HG02938 (cell line): ENCODE data around the gene CXorf51B.
"Not testable (repeated sequence)": the region's sequence is repeated elsewhere in the genome, so short reads cannot be mapped to it uniquely, and the experiment has no call there.

ENCODE experiments used
- ATAC-seq: cut with Tn5 transposase; IDR thresholded peaks from one replicate; pipeline ENCODE4 v1.9.1; 2021; ENCODE audit warnings: mild to moderate bottlenecking, moderate library complexity; ENCODE audit not compliant: unreplicated experiment

CXorf51B gene

GRCh38 chrX:146809471-146809870 lies at the start of gene CXorf51B:
Gene CXorf51B (plus strand): TSS chrX:146809771. CDS start chrX:146809792, 21 bp downstream.
- ATAC-seq = not testable (repeated sequence)

GRCh38 chrX:146814644-146815043 lies 5.1 kb downstream of the CXorf51B start, which contains the start of gene CXorf51A:
Gene CXorf51A (minus strand): TSS chrX:146814744. CDS start chrX:146814723, 21 bp downstream.
- ATAC-seq = not testable (repeated sequence)

- ATAC-seq = no peak
Observed at GRCh38 chrX:146831994-146832393, 22.4 kb downstream of the CXorf51B start.

- ATAC-seq = no peak
Observed at GRCh38 chrX:146854281-146854680, 44.7 kb downstream of the CXorf51B start.
